ENCODE results near the gene HIVEP1. TPM values are rescaled to one million over a fixed set of nuclear protein-coding genes. Genes with fewer than 3 reads are reported as not detected.

The HIVEP1 gene
- total RNA-seq, 1 experiment from 2014 or later: 24.3 TPM

- TF ChIP-seq AFF4 (CRISPR knock-in tag; IDR thresholded peaks at IDR 0.05; ENCODE audit: borderline replicate concordance) (no peak), USF1 (CRISPR knock-in tag; IDR thresholded peaks at IDR 0.05) (no peak), NFE2L1 (CRISPR knock-in tag; IDR thresholded peaks at IDR 0.05) (no peak), TP53 (CRISPR knock-in tag; IDR thresholded peaks at IDR 0.05) (no peak), CREM (CRISPR knock-in tag; IDR thresholded peaks at IDR 0.05) (no peak), NFATC4 (CRISPR knock-in tag; IDR thresholded peaks at IDR 0.05) (no peak), GABPB1 (CRISPR knock-in tag; IDR thresholded peaks at IDR 0.05) (no peak), RORB (CRISPR knock-in tag; IDR thresholded peaks at IDR 0.05) (no peak), ELF4 (CRISPR knock-in tag; IDR thresholded peaks at IDR 0.05; ENCODE audit: low read depth) (no peak)
- TF ChIP-seq, protein P1, sequence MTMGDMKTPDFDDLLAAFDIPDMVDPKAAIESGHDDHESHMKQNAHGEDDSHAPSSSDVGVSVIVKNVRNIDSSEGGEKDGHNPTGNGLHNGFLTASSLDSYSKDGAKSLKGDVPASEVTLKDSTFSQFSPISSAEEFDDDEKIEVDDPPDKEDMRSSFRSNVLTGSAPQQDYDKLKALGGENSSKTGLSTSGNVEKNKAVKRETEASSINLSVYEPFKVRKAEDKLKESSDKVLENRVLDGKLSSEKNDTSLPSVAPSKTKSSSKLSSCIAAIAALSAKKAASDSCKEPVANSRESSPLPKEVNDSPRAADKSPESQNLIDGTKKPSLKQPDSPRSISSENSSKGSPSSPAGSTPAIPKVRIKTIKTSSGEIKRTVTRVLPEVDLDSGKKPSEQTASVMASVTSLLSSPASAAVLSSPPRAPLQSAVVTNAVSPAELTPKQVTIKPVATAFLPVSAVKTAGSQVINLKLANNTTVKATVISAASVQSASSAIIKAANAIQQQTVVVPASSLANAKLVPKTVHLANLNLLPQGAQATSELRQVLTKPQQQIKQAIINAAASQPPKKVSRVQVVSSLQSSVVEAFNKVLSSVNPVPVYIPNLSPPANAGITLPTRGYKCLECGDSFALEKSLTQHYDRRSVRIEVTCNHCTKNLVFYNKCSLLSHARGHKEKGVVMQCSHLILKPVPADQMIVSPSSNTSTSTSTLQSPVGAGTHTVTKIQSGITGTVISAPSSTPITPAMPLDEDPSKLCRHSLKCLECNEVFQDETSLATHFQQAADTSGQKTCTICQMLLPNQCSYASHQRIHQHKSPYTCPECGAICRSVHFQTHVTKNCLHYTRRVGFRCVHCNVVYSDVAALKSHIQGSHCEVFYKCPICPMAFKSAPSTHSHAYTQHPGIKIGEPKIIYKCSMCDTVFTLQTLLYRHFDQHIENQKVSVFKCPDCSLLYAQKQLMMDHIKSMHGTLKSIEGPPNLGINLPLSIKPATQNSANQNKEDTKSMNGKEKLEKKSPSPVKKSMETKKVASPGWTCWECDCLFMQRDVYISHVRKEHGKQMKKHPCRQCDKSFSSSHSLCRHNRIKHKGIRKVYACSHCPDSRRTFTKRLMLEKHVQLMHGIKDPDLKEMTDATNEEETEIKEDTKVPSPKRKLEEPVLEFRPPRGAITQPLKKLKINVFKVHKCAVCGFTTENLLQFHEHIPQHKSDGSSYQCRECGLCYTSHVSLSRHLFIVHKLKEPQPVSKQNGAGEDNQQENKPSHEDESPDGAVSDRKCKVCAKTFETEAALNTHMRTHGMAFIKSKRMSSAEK (CRISPR knock-in tag; IDR thresholded peaks at IDR 0.05; ENCODE audit: borderline replicate concordance): no peak
These were observed 5.8 kb downstream of the HIVEP1 start (continued) for GRCh38 chr6:12017876-12018401.

- Mint-ChIP-seq H3K9me3 (peaks cover 12% of the 10 kb centered on the region), H3K27ac (peak overlapping the region; percentile 50), H3K4me3 (no peak overlapping the region), H3K27me3 (ENCODE audit: low read depth) (no peaks in the 10 kb centered on the region), H3K36me3 (peaks cover 51% of the 10 kb centered on the region), H3K4me1 (peaks cover 30% of the 10 kb centered on the region)
- DNase-seq (ENCODE audit: low spot score) (no peak), ATAC-seq (no peak)
- ChIA-PET POLR2A (no interaction called here), CTCF (no interaction called here)
- TF ChIP-seq, protein P2, sequence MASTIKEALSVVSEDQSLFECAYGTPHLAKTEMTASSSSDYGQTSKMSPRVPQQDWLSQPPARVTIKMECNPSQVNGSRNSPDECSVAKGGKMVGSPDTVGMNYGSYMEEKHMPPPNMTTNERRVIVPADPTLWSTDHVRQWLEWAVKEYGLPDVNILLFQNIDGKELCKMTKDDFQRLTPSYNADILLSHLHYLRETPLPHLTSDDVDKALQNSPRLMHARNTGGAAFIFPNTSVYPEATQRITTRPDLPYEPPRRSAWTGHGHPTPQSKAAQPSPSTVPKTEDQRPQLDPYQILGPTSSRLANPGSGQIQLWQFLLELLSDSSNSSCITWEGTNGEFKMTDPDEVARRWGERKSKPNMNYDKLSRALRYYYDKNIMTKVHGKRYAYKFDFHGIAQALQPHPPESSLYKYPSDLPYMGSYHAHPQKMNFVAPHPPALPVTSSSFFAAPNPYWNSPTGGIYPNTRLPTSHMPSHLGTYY (CRISPR knock-in tag; IDR thresholded peaks at IDR 0.05): no peak
- TF ChIP-seq ZNF671 (CRISPR knock-in tag; IDR thresholded peaks at IDR 0.05): no peak
- TF ChIP-seq MAX (CRISPR knock-in tag; IDR thresholded peaks at IDR 0.05): no peak
- no peak for TF ChIP-seq AFF4 (CRISPR knock-in tag; IDR thresholded peaks at IDR 0.05; ENCODE audit: borderline replicate concordance)
- TF ChIP-seq CREB1 (CRISPR knock-in tag; IDR thresholded peaks at IDR 0.05): no peak
- no peak for TF ChIP-seq PRRX2 (CRISPR knock-in tag; IDR thresholded peaks at IDR 0.05)
- no peak for TF ChIP-seq CREM (CRISPR knock-in tag; IDR thresholded peaks at IDR 0.05)
- TF ChIP-seq HMGXB4 (CRISPR knock-in tag; IDR thresholded peaks at IDR 0.05): no peak
- TF ChIP-seq NFYB (CRISPR knock-in tag; conservative IDR thresholded peaks at IDR 0.05; ENCODE audit: low read depth): no peak
- TF ChIP-seq, protein P3, sequence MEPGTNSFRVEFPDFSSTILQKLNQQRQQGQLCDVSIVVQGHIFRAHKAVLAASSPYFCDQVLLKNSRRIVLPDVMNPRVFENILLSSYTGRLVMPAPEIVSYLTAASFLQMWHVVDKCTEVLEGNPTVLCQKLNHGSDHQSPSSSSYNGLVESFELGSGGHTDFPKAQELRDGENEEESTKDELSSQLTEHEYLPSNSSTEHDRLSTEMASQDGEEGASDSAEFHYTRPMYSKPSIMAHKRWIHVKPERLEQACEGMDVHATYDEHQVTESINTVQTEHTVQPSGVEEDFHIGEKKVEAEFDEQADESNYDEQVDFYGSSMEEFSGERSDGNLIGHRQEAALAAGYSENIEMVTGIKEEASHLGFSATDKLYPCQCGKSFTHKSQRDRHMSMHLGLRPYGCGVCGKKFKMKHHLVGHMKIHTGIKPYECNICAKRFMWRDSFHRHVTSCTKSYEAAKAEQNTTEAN (CRISPR knock-in tag; IDR thresholded peaks at IDR 0.05): no peak
- no peak for TF ChIP-seq ETV6 (CRISPR knock-in tag; IDR thresholded peaks at IDR 0.05)
These were observed 8.2 kb downstream of the HIVEP1 start for GRCh38 chr6:12020187-12020791.

Data from WTC11 (cell line).